ENCODE results near the gene CAPN2. TPM values are rescaled to one million over a fixed set of nuclear protein-coding genes. Genes with fewer than 3 reads are reported as not detected.

The CAPN2 gene
- total RNA-seq, 1 donor from 2014 or later = 353 TPM

GRCh38 chr1:223717123-223717522 lies 4.8 kb downstream of the CAPN2 start:
- FAIRE-seq = no peak
- no peaks in the 10 kb centered on the region for H3K27me3 ChIP-seq (ENCODE audit: control insufficient read depth, insufficient read depth, low read length)
- DNase-seq (ENCODE audit: low read depth) = no peak
- TF ChIP-seq CTCF (IDR thresholded peaks at IDR 0.05; ENCODE audit: insufficient read depth, low read length, severe bottlenecking) = no peak
- peaks cover 19% of the 10 kb centered on the region for H3K36me3 ChIP-seq (ENCODE audit: control insufficient read depth, insufficient read depth, low read length)
- H3K4me3 ChIP-seq (ENCODE audit: low read depth, low read length) = no peak overlapping the region

GRCh38 chr1:223717695-223718363 lies 5.5 kb downstream of the CAPN2 start:
- H3K36me3 ChIP-seq (ENCODE audit: control insufficient read depth, insufficient read depth, low read length) = peaks cover 21% of the 10 kb centered on the region
- no peak for FAIRE-seq
- DNase-seq (ENCODE audit: low read depth) = peak; percentile 62
- H3K27me3 ChIP-seq (ENCODE audit: control insufficient read depth, insufficient read depth, low read length) = no peaks in the 10 kb centered on the region
- H3K4me3 ChIP-seq (ENCODE audit: low read depth, low read length) = no peak overlapping the region
- no peak for TF ChIP-seq CTCF (IDR thresholded peaks at IDR 0.05; ENCODE audit: insufficient read depth, low read length, severe bottlenecking)

- Histone ChIP-seq H3K36me3 (ENCODE audit: control insufficient read depth, insufficient read depth, low read length) (peaks cover 28% of the 10 kb centered on the region), H3K4me3 (ENCODE audit: low read depth, low read length) (no peak overlapping the region), H3K27me3 (ENCODE audit: control insufficient read depth, insufficient read depth, low read length) (no peaks in the 10 kb centered on the region)
- DNase-seq (ENCODE audit: low read depth) (peak; percentile 31), FAIRE-seq (no peak)
- TF ChIP-seq CTCF (IDR thresholded peaks at IDR 0.05; ENCODE audit: insufficient read depth, low read length, severe bottlenecking) = no peak
Observed at GRCh38 chr1:223718850-223719249, 6.5 kb downstream of the CAPN2 start.

GRCh38 chr1:223720971-223721591 lies 8.7 kb downstream of the CAPN2 start:
- no peak for TF ChIP-seq CTCF (IDR thresholded peaks at IDR 0.05; ENCODE audit: insufficient read depth, low read length, severe bottlenecking)
- FAIRE-seq = peak; percentile 88
- H3K27me3 ChIP-seq (ENCODE audit: control insufficient read depth, insufficient read depth, low read length) = no peaks in the 10 kb centered on the region
- DNase-seq (ENCODE audit: low read depth) = peak; percentile 96
- H3K36me3 ChIP-seq (ENCODE audit: control insufficient read depth, insufficient read depth, low read length) = peaks cover 30% of the 10 kb centered on the region
- H3K4me3 ChIP-seq (ENCODE audit: low read depth, low read length) = no peak overlapping the region

GRCh38 chr1:223721658-223722607 lies 9.6 kb downstream of the CAPN2 start:
- FAIRE-seq (no peak), DNase-seq (ENCODE audit: low read depth) (no peak)
- no peak for TF ChIP-seq CTCF (IDR thresholded peaks at IDR 0.05; ENCODE audit: insufficient read depth, low read length, severe bottlenecking)
- Histone ChIP-seq H3K36me3 (ENCODE audit: control insufficient read depth, insufficient read depth, low read length) (peaks cover 29% of the 10 kb centered on the region), H3K27me3 (ENCODE audit: control insufficient read depth, insufficient read depth, low read length) (no peaks in the 10 kb centered on the region), H3K4me3 (ENCODE audit: low read depth, low read length) (no peak overlapping the region)
